Pulmonary artery endothelial cell (primary cell): ENCODE results near the gene APOBEC3A. TPM values are rescaled to one million over a fixed set of nuclear protein-coding genes. Genes with fewer than 3 reads are reported as not detected.
"Not testable (repeated sequence)": the region's sequence is repeated elsewhere in the genome, so short reads cannot be mapped to it uniquely, and the experiment has no call there.

Source experiments
- DNase-seq: peaks from one replicate; pipeline ENCODE4 v3.0.0-alpha.2; 2011; ENCODE audit warnings: low read depth, low spot score
- total RNA-seq: library from RNA; depleted of rRNA; stranded (reverse); fragments of >200 nt; gene quantifications from 2 replicates; pipeline ENCODE4 v1.2.3, GENCODE V29; 2014

The APOBEC3A gene
- total RNA-seq, 1 donor from 2014 or later = not detected

DNA sequence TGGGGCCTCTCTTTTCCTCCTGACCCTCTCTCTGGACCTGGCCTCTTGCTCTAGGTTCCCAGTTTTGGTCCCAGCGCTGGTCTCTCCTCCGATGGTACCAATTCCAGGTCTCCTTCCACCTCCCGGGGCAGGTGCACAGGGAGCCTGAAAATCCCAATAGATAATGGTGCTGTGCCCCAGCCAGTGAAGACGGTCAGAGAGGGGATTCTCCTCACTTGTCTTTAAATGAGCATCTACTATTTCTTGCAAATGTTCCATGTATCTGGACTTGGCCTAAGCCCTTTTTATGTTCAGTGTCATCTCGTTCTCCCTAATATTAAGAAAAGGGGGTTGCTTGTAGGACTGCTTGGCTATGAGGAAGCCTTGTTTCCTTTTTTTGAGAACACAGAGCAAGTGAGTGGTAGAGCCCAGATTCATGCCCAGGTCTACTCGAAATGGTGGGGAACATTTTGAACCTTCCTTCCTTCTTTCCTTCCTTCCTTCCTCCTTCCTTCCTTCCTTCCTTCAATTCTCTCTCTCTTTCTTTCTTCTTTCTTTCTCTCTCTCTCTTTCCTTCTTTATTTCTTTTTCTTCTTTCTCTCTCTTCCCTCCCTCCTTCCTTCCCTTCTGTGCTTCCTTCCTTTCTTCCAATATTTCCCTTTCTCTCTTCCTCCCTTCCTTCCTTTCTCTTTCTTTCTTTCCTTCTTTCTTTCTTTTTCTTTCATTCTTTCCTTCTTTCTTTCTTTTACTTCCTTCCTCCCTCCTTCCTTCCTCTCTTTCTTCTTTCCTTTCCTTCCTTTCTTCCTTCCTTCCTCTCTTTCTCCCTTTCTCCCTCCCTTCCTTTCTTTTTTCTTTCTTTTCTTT is 620 bp downstream of the APOBEC3A start:
- no peak for DNase-seq

DNA sequence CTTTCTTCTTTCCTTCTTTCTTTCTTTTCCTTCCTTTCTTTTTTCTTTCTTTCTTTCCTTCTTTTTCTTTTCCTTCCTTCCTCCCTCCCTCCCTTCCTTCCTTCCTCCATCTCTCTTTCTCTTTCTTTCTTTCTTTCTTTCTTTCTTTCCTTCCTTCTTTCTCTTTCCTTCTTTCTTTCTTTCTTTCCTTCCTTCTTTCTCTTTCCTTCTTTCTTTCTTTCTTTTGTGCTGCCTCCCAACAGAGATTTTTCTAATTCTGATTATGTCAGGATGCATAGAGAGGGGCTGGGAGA is 1.2 kb downstream of the APOBEC3A start:
- not testable (repeated sequence) for DNase-seq

GRCh38 chr22:38959590-38959989 is 2.2 kb downstream of the APOBEC3A start:
- DNase-seq = no peak

DNA sequence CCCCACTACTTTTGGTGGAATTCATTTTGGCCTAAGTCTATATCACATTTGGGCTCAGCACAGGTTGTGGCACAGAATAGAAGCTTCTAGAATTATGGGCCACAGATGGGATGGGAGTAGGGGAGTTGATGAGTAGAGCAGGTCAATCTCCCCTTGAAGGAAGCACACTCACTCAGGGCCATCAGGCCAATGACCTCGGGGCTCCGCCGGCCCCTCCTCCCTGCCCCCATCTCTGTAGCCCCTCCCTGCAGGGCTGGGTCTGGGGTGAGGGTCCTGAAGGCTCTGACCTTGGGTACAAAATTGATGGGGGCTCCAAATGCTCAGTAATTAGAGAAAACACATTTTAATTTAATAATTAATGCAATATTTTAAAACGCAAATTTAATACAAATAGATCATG is 3.3 kb downstream of the APOBEC3A start:
- not testable (repeated sequence) for DNase-seq

DNA sequence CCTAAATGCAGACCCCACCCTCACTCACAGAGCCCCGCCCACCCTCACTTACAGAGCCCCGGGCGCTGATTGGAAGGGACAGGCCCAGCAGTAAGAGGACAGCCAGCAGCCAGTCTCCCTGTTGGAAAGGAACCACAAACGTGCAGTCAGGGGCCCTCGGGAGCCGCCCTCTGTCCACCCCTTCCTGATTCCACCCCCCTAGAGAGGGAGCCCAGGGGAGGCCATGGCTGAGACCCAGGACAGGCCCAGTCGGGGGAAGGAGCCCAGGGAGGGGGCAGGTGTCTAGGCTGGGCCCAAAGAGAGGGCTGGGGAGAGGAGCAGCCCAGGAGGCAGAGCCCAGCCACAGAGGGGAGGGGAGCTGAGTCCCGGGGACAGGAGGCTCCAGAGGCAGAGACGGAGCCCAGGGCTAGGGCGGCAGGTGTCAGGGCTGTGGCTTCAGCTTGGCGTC is 5.9 kb downstream of the APOBEC3A start:
- not testable (repeated sequence) for DNase-seq

DNA sequence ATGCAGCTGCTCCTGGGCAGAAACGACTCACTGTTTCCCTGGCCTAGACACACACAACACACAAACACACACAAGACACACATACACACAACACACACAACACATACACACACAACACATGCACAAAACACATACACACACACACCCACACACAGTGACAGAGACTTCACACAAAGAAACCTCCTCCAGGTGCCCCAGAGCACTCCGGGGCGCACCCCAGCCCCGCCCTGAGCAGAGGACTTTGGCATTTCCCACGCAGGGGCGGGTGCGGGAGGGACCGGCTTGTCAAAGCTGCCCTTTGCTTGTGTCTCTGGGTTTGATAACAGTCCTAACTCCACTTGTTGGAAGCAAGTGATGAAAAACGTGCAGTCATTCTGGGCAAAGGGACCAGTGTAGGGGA is 6.5 kb downstream of the APOBEC3A start:
- DNase-seq = no peak

GRCh38 chr22:38964306-38964705 is 6.9 kb downstream of the APOBEC3A start:
- no peak for DNase-seq

DNA sequence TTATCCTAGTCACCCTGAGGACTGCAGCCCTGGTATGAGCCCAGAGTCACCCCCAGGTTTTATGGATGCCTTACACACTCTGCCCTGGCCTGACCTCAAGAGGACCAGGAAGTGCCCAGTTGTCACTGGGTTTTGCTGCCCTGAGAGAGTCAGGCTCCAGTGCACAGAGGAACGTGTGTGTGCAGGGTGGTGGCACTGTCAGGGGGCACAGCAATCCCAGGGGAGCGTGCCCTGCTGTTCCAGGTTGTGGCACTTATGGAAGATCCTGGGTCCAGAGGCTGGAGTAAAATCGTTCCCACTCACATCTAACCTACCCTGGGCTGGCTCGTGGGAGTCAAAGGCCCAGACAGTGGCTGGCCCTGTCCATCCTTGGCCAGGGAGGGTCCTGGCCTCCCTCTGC is 7.6 kb downstream of the APOBEC3A start:
- DNase-seq = no peak

GRCh38 chr22:38965614-38966379 is 8.4 kb downstream of the APOBEC3A start:
- no peak for DNase-seq

GRCh38 chr22:38966380-38966702 is 8.9 kb downstream of the APOBEC3A start:
- no peak for DNase-seq

- DNase-seq = no peak
Observed at GRCh38 chr22:38966942-38967341, 9.5 kb downstream of the APOBEC3A start.

- no peak for DNase-seq
Observed at GRCh38 chr22:38967451-38968450, 10.3 kb downstream of the APOBEC3A start.

DNA sequence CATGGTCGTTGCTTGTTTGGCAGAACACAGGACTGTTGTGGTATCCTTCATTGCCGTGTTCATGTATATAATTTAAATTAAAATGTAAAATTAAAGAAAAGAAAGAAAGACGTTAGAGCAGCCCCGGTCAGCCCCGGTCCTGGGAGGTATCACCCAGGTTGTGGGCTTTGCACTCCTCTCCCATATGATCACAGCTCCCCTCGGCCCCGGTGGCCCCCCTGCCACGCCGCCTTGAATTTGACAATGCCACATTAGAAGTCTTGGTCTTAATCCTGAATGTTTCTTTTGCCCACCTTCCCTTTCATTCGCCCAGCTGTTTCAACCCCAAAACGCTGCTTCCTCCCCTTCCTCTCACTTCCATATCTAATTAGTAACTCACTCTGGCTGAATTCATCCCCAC is 11.4 kb downstream of the APOBEC3A start:
- no peak for DNase-seq

DNA sequence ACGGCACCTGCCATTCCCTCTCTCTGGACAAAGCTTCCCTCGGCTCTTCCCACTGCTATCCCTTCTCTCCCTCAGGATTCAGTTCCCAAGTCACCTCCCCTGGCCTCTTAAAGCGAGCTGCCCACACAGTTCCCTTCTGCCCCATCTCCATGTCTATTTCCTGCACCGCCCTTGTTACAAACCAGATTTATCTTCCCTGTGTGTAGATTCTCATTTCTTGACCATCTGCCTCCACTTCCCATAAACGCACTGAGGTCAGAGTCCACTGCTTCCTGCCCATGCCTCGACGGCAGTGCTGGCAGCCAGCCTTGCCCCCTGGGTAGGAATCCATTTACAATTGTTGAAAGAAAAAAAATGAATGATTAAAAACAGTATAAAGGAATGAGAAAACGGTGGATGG is 13.1 kb downstream of the APOBEC3A start:
- DNase-seq = no peak

DNA sequence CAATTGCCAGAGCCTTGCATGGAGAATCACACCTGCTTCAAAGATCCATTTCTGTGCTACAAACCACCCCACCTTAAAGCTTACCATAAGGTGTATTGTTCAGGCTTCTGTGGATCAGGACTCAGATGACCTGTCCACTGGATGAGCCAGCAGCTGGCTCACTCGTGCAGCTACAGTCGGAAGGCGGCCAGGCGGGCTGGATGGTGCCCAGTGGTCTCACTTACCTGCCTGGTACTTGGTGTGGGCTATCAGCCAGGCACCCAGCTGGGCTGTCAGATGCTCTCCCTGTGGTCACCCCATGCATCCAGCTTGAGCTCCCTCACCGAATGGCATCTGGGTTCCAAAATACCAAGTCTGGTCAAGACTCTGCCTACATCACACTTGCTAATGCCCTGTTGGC is 13.8 kb downstream of the APOBEC3A start:
- no peak for DNase-seq

- no peak for DNase-seq
Observed at GRCh38 chr22:38971791-38972190, 14.4 kb downstream of the APOBEC3A start.

DNA sequence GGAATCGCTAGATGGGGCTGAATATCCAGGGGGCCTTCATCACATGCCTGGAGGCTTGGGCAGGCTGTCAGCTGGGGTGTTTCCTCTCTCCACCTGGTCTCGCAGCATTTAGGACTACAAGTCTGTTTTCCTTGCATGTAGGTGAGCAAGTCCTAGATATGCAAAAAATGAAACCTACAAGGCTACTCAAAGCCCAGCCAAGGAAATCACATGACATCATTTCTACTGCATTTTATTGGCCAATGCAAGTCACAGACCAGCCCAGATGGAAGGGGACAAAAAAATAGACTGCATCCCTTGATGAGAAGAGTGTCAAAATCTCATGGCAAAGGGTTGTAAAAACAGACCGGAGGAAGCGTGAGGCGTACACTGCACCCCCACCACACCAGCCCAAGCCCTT is 15.1 kb downstream of the APOBEC3A start:
- DNase-seq = no peak

GRCh38 chr22:38973289-38974169 is 16.1 kb downstream of the APOBEC3A start:
- DNase-seq = no peak

- no peak for DNase-seq
Observed at GRCh38 chr22:38974170-38974825, 16.9 kb downstream of the APOBEC3A start.

- no peak for DNase-seq
Observed at GRCh38 chr22:38974826-38975175, 17.4 kb downstream of the APOBEC3A start.
